B cell (primary cell): ENCODE data around the gene ARHGEF7. TPM values are rescaled to one million over a fixed set of nuclear protein-coding genes. Genes with fewer than 3 reads are reported as not detected.

Experiments used
- ATAC-seq: fragments of 200-7000 bp; cut with Tn5 transposase; one replicate; pipeline ENCODE4 v1.10.0; 2021; ENCODE audit warnings: low read depth, mild to moderate bottlenecking, moderate number of reproducible peaks, moderate library complexity
- CTCF ChIA-PET: fragments of 350-600 bp; sonication (Branson Sonifier 250); formaldehyde crosslinking; loops from one replicate; lab custom pipeline; 2021; ENCODE audit warnings: antibody characterized with exemption, inconsistent platforms; lab: Charles Lee
- POLR2A ChIA-PET: fragments of 350-600 bp; sonication (Branson Sonifier 250); formaldehyde crosslinking; loops from one replicate; lab custom pipeline; 2021; ENCODE audit warnings: antibody characterized with exemption; lab: Charles Lee
- DNase-seq: peaks from one replicate; pipeline ENCODE4 v3.0.0; 2013
- H2AFZ ChIP-seq: 2 replicates; pipeline ENCODE4 v1.6.1; 2012; ENCODE audit warnings: mild to moderate bottlenecking, low read depth, low read length; ENCODE audit not compliant: insufficient read depth, poor library complexity, severe bottlenecking
- H3K27ac ChIP-seq, 2 donors: 1 replicate in 1 of 2; 2 replicates in 1 of 2; pipeline ENCODE4 v1.5.1; 2012 to 2013; ENCODE audit warnings: low read length in 2 of 2, mild to moderate bottlenecking in 2 of 2, moderate library complexity in 1 of 2
- H3K27me3 ChIP-seq, 4 experiments: fragments of 200-600 bp in 1 of 4; sonication (generic) in 1 of 4; replicated peaks in 1 of 4; 1 replicate in 2 of 4; 2 replicates in 2 of 4; pipeline versions ENCODE4 v1.6.1 to v1.7.0; 2013 to 2016; ENCODE audit warnings: low read length in 3 of 4, mild to moderate bottlenecking in 2 of 4, mixed read lengths in 1 of 4, moderate library complexity in 1 of 4; ENCODE audit not compliant: insufficient read depth in 4 of 4, control insufficient read depth in 3 of 4; ENCODE audit errors: control extremely low read depth in 1 of 4
- H3K36me3 ChIP-seq, 2 experiments: replicated peaks in 1 of 2; 1 replicate in 1 of 2; 2 replicates in 1 of 2; pipeline versions ENCODE4 v1.6.1 to v1.7.1; 2013; ENCODE audit warnings: low read length in 1 of 2; ENCODE audit not compliant: insufficient read depth in 2 of 2, control insufficient read depth in 1 of 2; ENCODE audit errors: control extremely low read depth in 1 of 2, extremely low read depth in 1 of 2
- H3K4me1 ChIP-seq, 2 donors: fragments of 200-600 bp in 1 of 2; sonication (generic) in 1 of 2; 1 replicate in 1 of 2; 2 replicates in 1 of 2; pipeline versions ENCODE4 v1.5.1 to v1.6.1; 2013 to 2017; ENCODE audit warnings: low read length in 2 of 2; ENCODE audit not compliant: control insufficient read depth in 2 of 2, insufficient read depth in 2 of 2
- H3K4me2 ChIP-seq: replicated peaks from 2 replicates; pipeline ENCODE3; 2012; ENCODE audit warnings: mild to moderate bottlenecking, low read depth, low read length; ENCODE audit not compliant: poor library complexity, severe bottlenecking
- H3K4me3 ChIP-seq, 5 experiments: fragments of 200-600 bp in 1 of 5; sonication (generic) in 1 of 5; 1 replicate in 3 of 5; 2 replicates in 2 of 5; pipeline versions ENCODE4 v1.5.1 to v1.7.0; 2011 to 2016; ENCODE audit warnings: low read length in 4 of 5, mild to moderate bottlenecking in 4 of 5, low read depth in 2 of 5, control low read depth in 1 of 5, moderate library complexity in 1 of 5; ENCODE audit not compliant: insufficient read depth in 1 of 5; ENCODE audit errors: control extremely low read depth in 1 of 5, extremely low read depth in 1 of 5
- H3K79me2 ChIP-seq: fragments of 200-600 bp; sonication (generic); one replicate; pipeline ENCODE4 v1.6.0; 2016; ENCODE audit warnings: low read length; ENCODE audit not compliant: control insufficient read depth, insufficient read depth
- H3K9ac ChIP-seq: fragments of 200-600 bp; sonication (generic); 2 replicates; pipeline ENCODE4 v1.6.1; 2017; ENCODE audit warnings: mild to moderate bottlenecking, low read length, moderate library complexity
- H3K9me3 ChIP-seq, 3 donors: one replicate each; pipeline versions ENCODE4 v1.6.1 to v1.7.1; 2013; ENCODE audit warnings: low read length in 2 of 3; ENCODE audit not compliant: control insufficient read depth in 2 of 3, insufficient read depth in 1 of 3; ENCODE audit errors: control extremely low read depth in 1 of 3
- H4K20me1 ChIP-seq: 2 replicates; pipeline ENCODE4 v1.6.0; 2012; ENCODE audit warnings: mild to moderate bottlenecking, low read length; ENCODE audit not compliant: insufficient read depth, control insufficient read depth, poor library complexity, severe bottlenecking
- H3K27ac Mint-ChIP-seq: one replicate; pipeline ENCODE4 v1.8.0; 2021; ENCODE audit warnings: mixed read lengths
- H3K27me3 Mint-ChIP-seq: one replicate; pipeline ENCODE4 v1.8.0; 2021; ENCODE audit warnings: mixed read lengths
- H3K4me1 Mint-ChIP-seq: one replicate; pipeline ENCODE4 v1.8.0; 2021; ENCODE audit warnings: mixed read lengths
- H3K4me3 Mint-ChIP-seq: one replicate; pipeline ENCODE4 v1.8.0; 2021; ENCODE audit warnings: mixed read lengths
- H3K9me3 Mint-ChIP-seq: one replicate; pipeline ENCODE4 v1.8.0; 2022; ENCODE audit warnings: mixed read lengths; ENCODE audit not compliant: insufficient read depth
- EZH2 ChIP-seq: IDR thresholded peaks from 2 replicates; pipeline ENCODE4 v1.6.1; 2012; ENCODE audit warnings: borderline replicate concordance, low read depth, mild to moderate bottlenecking, moderate library complexity, low read length; ENCODE audit not compliant: insufficient read depth, poor library complexity, severe bottlenecking
- WGBS: methylation state at CpG from one replicate; pipeline ENCODE4 v1.1.5; 2013; ENCODE audit warnings: missing lambda C conversion rate; ENCODE audit not compliant: insufficient coverage; 5-methylcytosine and 5-hydroxymethylcytosine counted together
- intact Hi-C: fragments of 100-400 bp; cut with micrococcal nuclease; formaldehyde crosslinking; loops from one replicate; pipeline ENCODE4 v1.10.0; 2022
- polyA plus RNA-seq: library from polyadenylated mRNA; depleted of rRNA; stranded (reverse); fragments of >200 nt; gene quantifications from 2 replicates; pipeline ENCODE4 v1.2.3, GENCODE V29; 2012
- total RNA-seq, 2 donors: library from RNA; stranded (reverse); fragments of 120-200 nt in 1 of 2; gene quantifications; 1 replicate in 1 of 2; 2 replicates in 1 of 2; pipeline versions ENCODE4 v1.2.3 to v1.2.4, GENCODE V29; 2013 to 2022
- TF ChIP-seq, protein P1 (sequence below): fragments of 200-600 bp; IDR thresholded peaks from one replicate; pipeline ENCODE4 v1.8.0; 2022; ENCODE audit warnings: antibody characterized with exemption, mild to moderate bottlenecking

The ARHGEF7 gene
- total and polyA plus RNA-seq, 2 donors (not counting 1 experiment from before 2014, with no cell fraction given), result 62.3 to 125 TPM

GRCh38 chr13:111282997-111283396 lies 167.9 kb downstream of the ARHGEF7 start:
- POLR2A ChIA-PET, result no interaction called here
- Histone ChIP-seq H3K4me1 (no peaks in the 10 kb centered on the region), H3K9ac (no peak overlapping the region), H3K27me3 (no peaks in the 10 kb centered on the region), H2AFZ (no peak overlapping the region), H3K27ac (no peak overlapping the region), H3K9me3 (no peaks in the 10 kb centered on the region), H3K79me2 (no peaks in the 10 kb centered on the region), H4K20me1 (peaks cover 23% of the 10 kb centered on the region), H3K4me3 (no peak overlapping the region), H3K36me3 (peaks cover 34 to 94% of the 10 kb centered on the region in 2 experiments), H3K4me2 (no peak overlapping the region)
- no peak for ATAC-seq
- no peaks in the 10 kb centered on the region for H3K9me3 Mint-ChIP-seq
- H3K27me3 Mint-ChIP-seq, result no peaks in the 10 kb centered on the region
- DNase-seq, result no peak
- H3K27ac Mint-ChIP-seq, result no peak overlapping the region
- H3K4me1 Mint-ChIP-seq, result no peaks in the 10 kb centered on the region
- intact Hi-C loops, result no loop called here
- TF ChIP-seq EZH2, result no peak
- TF ChIP-seq, protein P1, sequence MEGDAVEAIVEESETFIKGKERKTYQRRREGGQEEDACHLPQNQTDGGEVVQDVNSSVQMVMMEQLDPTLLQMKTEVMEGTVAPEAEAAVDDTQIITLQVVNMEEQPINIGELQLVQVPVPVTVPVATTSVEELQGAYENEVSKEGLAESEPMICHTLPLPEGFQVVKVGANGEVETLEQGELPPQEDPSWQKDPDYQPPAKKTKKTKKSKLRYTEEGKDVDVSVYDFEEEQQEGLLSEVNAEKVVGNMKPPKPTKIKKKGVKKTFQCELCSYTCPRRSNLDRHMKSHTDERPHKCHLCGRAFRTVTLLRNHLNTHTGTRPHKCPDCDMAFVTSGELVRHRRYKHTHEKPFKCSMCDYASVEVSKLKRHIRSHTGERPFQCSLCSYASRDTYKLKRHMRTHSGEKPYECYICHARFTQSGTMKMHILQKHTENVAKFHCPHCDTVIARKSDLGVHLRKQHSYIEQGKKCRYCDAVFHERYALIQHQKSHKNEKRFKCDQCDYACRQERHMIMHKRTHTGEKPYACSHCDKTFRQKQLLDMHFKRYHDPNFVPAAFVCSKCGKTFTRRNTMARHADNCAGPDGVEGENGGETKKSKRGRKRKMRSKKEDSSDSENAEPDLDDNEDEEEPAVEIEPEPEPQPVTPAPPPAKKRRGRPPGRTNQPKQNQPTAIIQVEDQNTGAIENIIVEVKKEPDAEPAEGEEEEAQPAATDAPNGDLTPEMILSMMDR, result no peak
- 96% methylated on average over 18 of the region's 23 CpGs for WGBS
- CTCF ChIA-PET, result no interaction called here
- H3K4me3 Mint-ChIP-seq, result no peak overlapping the region

DNA sequence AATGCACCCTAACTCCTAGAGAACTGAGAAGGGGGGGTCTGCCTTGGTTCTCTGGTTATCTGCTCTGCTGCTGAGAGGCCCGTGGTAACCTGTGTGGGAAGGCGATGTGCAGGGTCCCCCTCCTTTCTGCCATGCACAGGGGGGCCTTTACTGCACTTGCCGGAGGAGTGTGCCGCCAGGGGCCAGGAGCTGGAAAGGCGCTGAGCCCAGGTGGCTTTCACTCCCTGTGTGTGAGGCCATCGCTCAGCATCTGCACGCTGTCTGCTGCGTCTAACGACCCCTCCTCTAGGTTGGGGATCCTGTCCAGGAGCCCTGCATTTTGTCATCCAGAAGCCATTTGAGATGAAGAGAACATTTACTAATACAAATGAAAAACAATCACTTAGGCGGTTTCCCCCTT lies 168.3 kb downstream of the ARHGEF7 start:
- intact Hi-C loops, result no loop called here
- TF ChIP-seq, protein P1, result no peak
- TF ChIP-seq EZH2, result no peak
- H3K36me3 ChIP-seq, result peaks cover 31 to 94% of the 10 kb centered on the region in 2 experiments

More for the DNA sequence above, 168.3 kb downstream of the ARHGEF7 start:
- H3K27ac ChIP-seq, result no peak overlapping the region
- H4K20me1 ChIP-seq, result peaks cover 23% of the 10 kb centered on the region
- H3K27me3 ChIP-seq, result no peaks in the 10 kb centered on the region
- Mint-ChIP-seq H3K27ac (no peak overlapping the region), H3K4me1 (no peaks in the 10 kb centered on the region), H3K27me3 (no peaks in the 10 kb centered on the region), H3K9me3 (no peaks in the 10 kb centered on the region), H3K4me3 (no peak overlapping the region)
- POLR2A ChIA-PET, result no interaction called here
- H3K9ac ChIP-seq, result no peak overlapping the region
- H3K9me3 ChIP-seq, result no peaks in the 10 kb centered on the region
- CTCF ChIA-PET, result no interaction called here
- ATAC-seq (no peak), DNase-seq (no peak)
- no peak overlapping the region for H3K4me3 ChIP-seq
- no peak overlapping the region for H3K4me2 ChIP-seq
- WGBS, result 98% methylated on average over 6 of the region's 10 CpGs
- no peak overlapping the region for H2AFZ ChIP-seq
- no peaks in the 10 kb centered on the region for H3K79me2 ChIP-seq
- H3K4me1 ChIP-seq, result no peaks in the 10 kb centered on the region
